ENCODE results near the gene P2RX7.

Gene P2RX7

DNA sequence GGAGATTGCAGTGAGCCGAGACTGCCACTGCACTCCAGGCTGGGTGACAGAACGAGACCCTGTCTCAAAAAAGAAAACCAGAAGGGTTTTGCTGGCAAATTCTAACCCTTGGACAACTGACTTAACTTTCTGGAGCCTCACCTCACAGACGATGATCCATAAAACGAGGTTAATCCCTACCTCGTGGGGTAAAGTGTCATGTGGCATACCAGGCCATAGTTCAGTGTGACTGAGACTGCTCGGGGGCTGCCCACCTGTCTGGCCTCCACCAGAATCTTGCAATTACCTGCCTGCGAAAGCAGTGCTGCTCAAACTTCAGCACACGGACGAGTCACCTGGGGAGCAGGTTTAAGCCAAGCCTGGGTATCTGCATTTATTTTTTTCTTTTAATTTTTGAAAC is 104.1 kb downstream of the P2RX7 start:
- no peak for DNase-seq

DNA sequence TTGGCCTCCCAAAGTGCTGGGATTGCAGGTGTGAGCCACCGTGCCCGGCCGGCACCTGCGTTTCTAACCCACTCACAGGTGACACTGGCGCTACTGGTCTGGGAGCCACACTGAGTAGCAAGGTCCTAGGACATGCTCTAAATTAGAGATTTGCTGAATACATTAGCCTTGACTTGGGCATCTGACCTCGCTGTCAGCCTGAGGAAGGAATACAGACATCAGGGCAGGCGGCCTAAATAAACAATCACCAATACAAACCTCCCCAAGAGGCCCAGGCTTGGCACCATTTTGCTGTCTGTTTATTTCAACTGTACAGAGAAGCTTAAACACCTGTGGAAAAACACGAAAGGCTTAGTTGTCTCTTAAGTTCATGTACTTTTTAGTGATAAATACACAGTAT is 104.7 kb downstream of the P2RX7 start:
- DNase-seq, result no peak

Measured in CD4-positive, alpha-beta T cell treated with Interferon alpha-2 for 1 hour (primary cell).